Adrenal gland (tissue), 12 donors: Measurements from ENCODE around the gene FNDC5. TPM values are rescaled to one million over a fixed set of nuclear protein-coding genes. Genes with fewer than 3 reads are reported as not detected.
"Not testable (repeated sequence)": the region's sequence is repeated elsewhere in the genome, so short reads cannot be mapped to it uniquely, and the experiment has no call there.

Experiments used
- DNase-seq, 7 donors: peaks; one replicate each; pipeline ENCODE4 v3.0.0-alpha.2; 2019 to 2020
- H3K27ac ChIP-seq, 5 donors: fragments of 200-600 bp; sonication (generic) in 4 of 5; 1 replicate in 3 of 5; 2 replicates in 2 of 5; pipeline versions ENCODE4 v1.5.1 to v1.8.0; 2016 to 2020; ENCODE audit warnings: mild to moderate bottlenecking in 1 of 5
- H3K27me3 ChIP-seq: fragments of 200-600 bp; 2 replicates; pipeline ENCODE4 v1.8.0; 2021
- H3K36me3 ChIP-seq, 2 donors: fragments of 200-600 bp; replicated peaks in 1 of 2; 1 replicate in 1 of 2; 2 replicates in 1 of 2; pipeline versions ENCODE4 v1.5.1 to v1.8.0; 2018 to 2022
- H3K4me1 ChIP-seq, 2 donors: fragments of 200-600 bp; replicated peaks in 1 of 2; 1 replicate in 1 of 2; 2 replicates in 1 of 2; pipeline versions ENCODE4 v1.5.1 to v1.8.0; 2018 to 2021
- H3K4me3 ChIP-seq, 4 donors: fragments of 200-600 bp; sonication (generic) in 3 of 4; one replicate each; pipeline ENCODE4 v1.5.1; 2016 to 2018
- H3K9me3 ChIP-seq, 3 donors: fragments of 200-600 bp; sonication (generic) in 1 of 3; replicated peaks in 1 of 3; 1 replicate in 2 of 3; 2 replicates in 1 of 3; pipeline versions ENCODE4 v1.5.1 to v1.8.0; 2016 to 2021
- CTCF ChIP-seq, 6 experiments: fragments of 450-650 bp in 4 of 6; fragments of 200-600 bp in 2 of 6; sonication (generic) in 1 of 6; IDR thresholded peaks; 1 replicate in 5 of 6; 2 replicates in 1 of 6; pipeline versions ENCODE4 v1.5.1 to v1.8.0; 2016 to 2021; ENCODE audit warnings: antibody characterized with exemption in 6 of 6, mild to moderate bottlenecking in 2 of 6, moderate library complexity in 1 of 6
- POLR2A ChIP-seq, 2 donors: fragments of 450-650 bp; IDR thresholded peaks; one replicate each; pipeline ENCODE4 v1.6.1; 2017; ENCODE audit warnings: antibody characterized with exemption in 2 of 2, mild to moderate bottlenecking in 2 of 2, moderate library complexity in 1 of 2
- WGBS, 4 donors: extraction: QIAGEN DNeasy Blood & Tissue Kit in 2 of 4; methylation state at CpG; one replicate each; pipeline versions ENCODE4 v1.1.5 to v1.1.7; 2013 to 2017; 5-methylcytosine and 5-hydroxymethylcytosine counted together
- intact Hi-C, 2 donors: fragments of 100-400 bp; cut with DNase I; formaldehyde crosslinking; loops; one replicate each; pipeline versions ENCODE4 v1.14.1 to v1.15.0; 2022 to 2023
- polyA plus RNA-seq, 3 donors: library from polyadenylated mRNA; stranded (reverse); fragments of 200-250 nt in 2 of 3; fragments of 350-450 nt in 1 of 3; fragmentation: Illumina TruSeq in 1 of 3; extraction: RNeasy Lipid Tissue Mini Kit (QIAGEN cat#74804) in 1 of 3; gene quantifications; one replicate each; pipeline ENCODE4 v1.2.3, GENCODE V29; 2013 to 2014
- total RNA-seq, 9 donors: library from RNA; depleted of rRNA in 4 of 9; stranded (reverse); fragments of >200 nt in 4 of 9; fragments of 120-200 nt in 1 of 9; fragmentation: NEBNext Ultra II Directional in 1 of 9; extraction: Animal tissue kit (Norgen Biotek cat#: 25700) in 1 of 9; gene quantifications; one replicate each; pipeline versions ENCODE4 v1.1.0 to v1.2.4, GENCODE V29; 2013 to 2023
- donor health status: healthy with polysubstance abuse.
- donor health status: Bipolar disorder and iron deficiency.
- donor health status: DM: yes; HTN: yes; CAD: no.
- donor health status: DM: no; HTN: no; CAD: no.
- donor health status: DM: no; HTN: no; CAD: no.
- donor health status: DM: yes; HTN: yes; CAD: no.

Gene FNDC5
- total and polyA plus RNA-seq, 12 donors: 12.6 to 72.0 (median 39.0) TPM

DNA sequence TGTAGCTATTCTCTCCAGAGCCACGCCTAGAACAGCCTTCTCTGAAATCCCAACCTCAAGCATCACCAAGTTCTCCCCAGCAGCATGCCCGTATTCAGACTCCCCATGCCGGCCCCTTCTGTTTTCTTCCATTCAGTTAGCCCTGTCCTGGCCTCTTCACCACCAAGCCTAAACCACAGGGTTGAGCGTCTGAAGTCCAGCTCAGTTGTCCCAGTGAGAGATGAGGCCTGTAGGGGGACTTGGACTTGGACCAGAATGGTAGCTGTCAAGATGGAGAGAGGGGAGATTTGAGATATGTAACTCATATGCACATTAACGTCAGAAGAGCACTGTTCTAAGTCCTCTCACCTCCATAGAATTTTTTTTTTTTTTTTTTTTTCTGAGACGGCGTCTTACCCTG lies 35.9 kb upstream of the FNDC5 start:
- no peaks in the 10 kb centered on the region for H3K27me3 ChIP-seq
- no peaks in the 10 kb centered on the region for H3K36me3 ChIP-seq
- H3K27ac ChIP-seq: no peak overlapping the region
- TF ChIP-seq POLR2A (IDR thresholded peaks at IDR 0.05): no peak
- no peak for TF ChIP-seq CTCF (IDR thresholded peaks at IDR 0.05)
- no peak overlapping the region for H3K4me3 ChIP-seq
- DNase-seq: no peak
- 83 to 88% (median 86%) methylated on average over 7 of the region's 7 CpGs for WGBS, 4 donors
- H3K4me1 ChIP-seq: peaks cover 0 to 2% of the 10 kb centered on the region in 2 donors
- intact Hi-C loops: no loop called here
- H3K9me3 ChIP-seq: no peaks in the 10 kb centered on the region

DNA sequence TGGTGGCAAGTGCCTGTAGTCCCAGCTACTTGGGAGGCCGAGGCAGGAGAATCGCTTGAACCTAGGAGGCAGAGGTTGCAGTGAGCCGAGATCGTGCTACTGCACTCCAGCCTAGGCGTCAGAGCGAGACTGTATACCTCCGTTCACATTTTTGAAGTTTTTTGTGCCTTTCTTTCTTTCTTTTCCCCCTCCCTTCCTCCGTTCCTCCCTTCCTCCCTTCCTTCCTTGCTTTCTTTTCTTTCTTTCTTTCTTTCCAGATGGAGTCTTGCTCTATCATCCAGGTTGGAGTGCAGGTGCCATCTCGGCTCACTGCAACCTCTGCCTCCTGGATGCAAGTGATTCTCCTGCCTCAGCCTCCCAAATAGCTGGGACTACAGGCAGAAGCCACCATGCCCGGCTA lies 34.9 kb upstream of the FNDC5 start:
- DNase-seq, H3K9me3 ChIP-seq, H3K27me3 ChIP-seq, H3K36me3 ChIP-seq, H3K27ac ChIP-seq, H3K4me1 ChIP-seq, intact Hi-C loops, H3K4me3 ChIP-seq: not testable (repeated sequence)
- WGBS, 4 donors: 80 to 83% (median 81%) methylated on average over 10 of the region's 10 CpGs

DNA sequence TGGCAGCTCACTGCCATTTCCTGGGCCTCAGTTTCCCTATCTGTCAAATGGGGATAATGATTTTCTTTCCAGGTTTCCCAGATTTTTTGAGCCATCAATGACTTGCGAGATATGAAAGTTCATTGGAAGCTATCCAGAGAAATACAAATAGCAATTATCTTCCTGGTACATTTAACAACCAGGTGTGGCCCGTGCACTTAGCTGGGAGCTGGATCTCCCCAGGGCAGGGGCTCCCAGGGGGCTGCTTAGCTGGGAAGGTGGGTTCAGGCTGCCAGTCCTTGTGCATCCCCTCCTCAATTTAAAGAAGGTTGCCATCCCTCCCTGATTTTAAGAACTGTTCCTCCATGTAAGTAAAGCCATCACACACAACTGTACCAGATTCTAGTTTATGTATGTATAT lies 34.1 kb upstream of the FNDC5 start:
- H3K4me1 ChIP-seq: peaks cover 4 to 11% of the 10 kb centered on the region in 2 donors
- no peak overlapping the region for H3K27ac ChIP-seq
- H3K36me3 ChIP-seq: no peaks in the 10 kb centered on the region
- no peak overlapping the region for H3K4me3 ChIP-seq
- no peak for DNase-seq
- TF ChIP-seq CTCF (IDR thresholded peaks at IDR 0.05) (no peak), POLR2A (IDR thresholded peaks at IDR 0.05) (no peak)
- no peaks in the 10 kb centered on the region for H3K27me3 ChIP-seq
- no peaks in the 10 kb centered on the region for H3K9me3 ChIP-seq
- intact Hi-C loops: no loop called here
- 54 to 73% (median 68%) methylated on average over 2 of the region's 2 CpGs for WGBS, 4 donors

- Histone ChIP-seq H3K9me3 (no peaks in the 10 kb centered on the region), H3K4me1 (peaks cover 4 to 11% of the 10 kb centered on the region in 2 donors), H3K27ac (no peak overlapping the region), H3K27me3 (no peaks in the 10 kb centered on the region), H3K4me3 (no peak overlapping the region), H3K36me3 (no peaks in the 10 kb centered on the region)
- intact Hi-C loops: no loop called here
- TF ChIP-seq POLR2A (IDR thresholded peaks at IDR 0.05): no peak
- no peak for DNase-seq
- WGBS, 4 donors: 43 to 81% (median 72%) methylated on average over 3 of the region's 3 CpGs
These were observed 33.5 kb upstream of the FNDC5 start for GRCh38 chr1:32903991-32904785.

- WGBS, 4 donors: 69 to 80% (median 74%) methylated on average over 6 of the region's 6 CpGs
- H3K27ac ChIP-seq: no peak overlapping the region
- no peaks in the 10 kb centered on the region for H3K36me3 ChIP-seq
- no peak overlapping the region for H3K4me3 ChIP-seq
- no peak for DNase-seq
- H3K4me1 ChIP-seq: peaks cover 4 to 11% of the 10 kb centered on the region in 2 donors
- intact Hi-C loops: no loop called here
- H3K9me3 ChIP-seq: no peaks in the 10 kb centered on the region
- no peaks in the 10 kb centered on the region for H3K27me3 ChIP-seq
- TF ChIP-seq CTCF (IDR thresholded peaks at IDR 0.05): no peak
- TF ChIP-seq POLR2A (IDR thresholded peaks at IDR 0.05): no peak
These were observed 31.8 kb upstream of the FNDC5 start for GRCh38 chr1:32902535-32902920.
